Esophagus squamous epithelium (tissue), 5 donors: Measurements from ENCODE around the gene CECR2. TPM values are rescaled to one million over a fixed set of nuclear protein-coding genes. Genes with fewer than 3 reads are reported as not detected.
"Not testable (repeated sequence)": the region's sequence is repeated elsewhere in the genome, so short reads cannot be mapped to it uniquely, and the experiment has no call there.

ENCODE experiments used
- DNase-seq: peaks from one replicate; lab custom pipeline; 2025; lab: John Stamatoyannopoulos, UW
- H3K27ac ChIP-seq, 4 donors: fragments of 200-600 bp; sonication (generic); one replicate each; pipeline ENCODE4 v1.5.1; 2016 to 2019; ENCODE audit warnings: mild to moderate bottlenecking in 1 of 4
- H3K27me3 ChIP-seq, 4 donors: fragments of 200-600 bp; sonication (generic); 1 replicate in 3 of 4; 2 replicates in 1 of 4; pipeline versions ENCODE4 v1.5.1 to v1.6.0; 2017 to 2021; ENCODE audit warnings: antibody characterized with exemption in 1 of 4
- H3K36me3 ChIP-seq, 3 donors: fragments of 200-600 bp; sonication (generic); one replicate each; pipeline ENCODE4 v1.5.1; 2016 to 2019
- H3K4me1 ChIP-seq, 3 donors: fragments of 200-600 bp; sonication (generic); one replicate each; pipeline ENCODE4 v1.5.1; 2017 to 2019
- H3K4me3 ChIP-seq, 4 donors: fragments of 200-600 bp; sonication (generic); 1 replicate in 3 of 4; 2 replicates in 1 of 4; pipeline ENCODE4 v1.5.1; 2016 to 2019; ENCODE audit warnings: mild to moderate bottlenecking in 2 of 4, moderate library complexity in 1 of 4
- H3K9me3 ChIP-seq, 3 donors: fragments of 200-600 bp; sonication (generic); one replicate each; pipeline ENCODE4 v1.5.1; 2016 to 2019
- POLR2A ChIP-seq, 4 donors: fragments of 450-650 bp; IDR thresholded peaks; one replicate each; pipeline ENCODE4 v1.6.1; 2017; ENCODE audit warnings: antibody characterized with exemption in 4 of 4, mild to moderate bottlenecking in 4 of 4, moderate library complexity in 3 of 4
- WGBS, 2 donors: methylation state at CpG; one replicate each; pipeline ENCODE4 v1.1.5; 2018; 5-methylcytosine and 5-hydroxymethylcytosine counted together
- intact Hi-C: fragments of 100-400 bp; cut with DNase I; formaldehyde crosslinking; loops from one replicate; pipeline ENCODE4 v1.15.0; 2022
- total RNA-seq, 4 donors: library from RNA; depleted of rRNA; stranded (reverse); fragments of >200 nt; gene quantifications; one replicate each; pipeline ENCODE4 v1.1.0, GENCODE V29; 2016
- TF ChIP-seq, protein P1 (sequence below), 6 experiments: fragments of 450-650 bp in 4 of 6; fragments of 200-600 bp in 2 of 6; sonication (generic) in 2 of 6; IDR thresholded peaks; one replicate each; pipeline ENCODE4 v1.5.1; 2016 to 2019; ENCODE audit warnings: antibody characterized with exemption in 6 of 6, mild to moderate bottlenecking in 4 of 6, moderate library complexity in 4 of 6
- donor health status: DM: yes; HTN: yes; CAD: no.

Gene CECR2
- total RNA-seq, 4 donors from 2014 or later, result 0.13 to 0.57 (median 0.26) TPM

GRCh38 chr22:17518406-17518805, 149.1 kb downstream of the CECR2 start:
- no peaks in the 10 kb centered on the region for H3K27me3 ChIP-seq
- H3K27ac ChIP-seq, result no peak overlapping the region
- 44 to 55% methylated on average over 3 of the region's 3 CpGs for WGBS, 2 donors
- H3K9me3 ChIP-seq, result no peaks in the 10 kb centered on the region
- H3K4me1 ChIP-seq, result no peaks in the 10 kb centered on the region
- H3K36me3 ChIP-seq, result no peaks in the 10 kb centered on the region
- no peak overlapping the region for H3K4me3 ChIP-seq
- TF ChIP-seq, protein P1, sequence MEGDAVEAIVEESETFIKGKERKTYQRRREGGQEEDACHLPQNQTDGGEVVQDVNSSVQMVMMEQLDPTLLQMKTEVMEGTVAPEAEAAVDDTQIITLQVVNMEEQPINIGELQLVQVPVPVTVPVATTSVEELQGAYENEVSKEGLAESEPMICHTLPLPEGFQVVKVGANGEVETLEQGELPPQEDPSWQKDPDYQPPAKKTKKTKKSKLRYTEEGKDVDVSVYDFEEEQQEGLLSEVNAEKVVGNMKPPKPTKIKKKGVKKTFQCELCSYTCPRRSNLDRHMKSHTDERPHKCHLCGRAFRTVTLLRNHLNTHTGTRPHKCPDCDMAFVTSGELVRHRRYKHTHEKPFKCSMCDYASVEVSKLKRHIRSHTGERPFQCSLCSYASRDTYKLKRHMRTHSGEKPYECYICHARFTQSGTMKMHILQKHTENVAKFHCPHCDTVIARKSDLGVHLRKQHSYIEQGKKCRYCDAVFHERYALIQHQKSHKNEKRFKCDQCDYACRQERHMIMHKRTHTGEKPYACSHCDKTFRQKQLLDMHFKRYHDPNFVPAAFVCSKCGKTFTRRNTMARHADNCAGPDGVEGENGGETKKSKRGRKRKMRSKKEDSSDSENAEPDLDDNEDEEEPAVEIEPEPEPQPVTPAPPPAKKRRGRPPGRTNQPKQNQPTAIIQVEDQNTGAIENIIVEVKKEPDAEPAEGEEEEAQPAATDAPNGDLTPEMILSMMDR (IDR thresholded peaks at IDR 0.05), result no peak
- TF ChIP-seq POLR2A (IDR thresholded peaks at IDR 0.05), result no peak
- no peak for DNase-seq
- intact Hi-C loops, result no loop called here

DNA sequence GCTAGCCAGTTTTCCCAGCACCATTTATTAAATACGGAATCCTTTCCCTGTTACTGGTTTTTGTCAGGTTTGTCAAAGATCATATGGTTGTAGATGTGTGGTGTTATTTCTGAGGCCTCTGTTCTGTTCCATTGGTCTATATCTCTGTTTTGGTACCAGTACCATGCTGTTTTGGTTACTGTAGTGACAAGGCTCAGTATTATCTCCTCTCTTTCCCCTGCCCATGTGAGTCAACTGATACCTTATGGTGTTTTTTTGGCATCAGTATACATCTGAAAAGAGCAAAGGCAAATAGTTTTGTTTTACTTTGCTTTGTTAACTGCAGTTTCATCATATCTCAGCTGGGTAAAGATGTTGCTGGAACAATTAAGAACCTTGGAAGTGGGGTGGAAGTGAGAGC, 152.7 kb downstream of the CECR2 start:
- H3K9me3 ChIP-seq, DNase-seq, H3K27me3 ChIP-seq, H3K4me1 ChIP-seq, H3K36me3 ChIP-seq, H3K27ac ChIP-seq, intact Hi-C loops, H3K4me3 ChIP-seq: not testable (repeated sequence)
- WGBS, 2 donors, result 100% methylated on average over 1 of the region's 1 CpG

DNA sequence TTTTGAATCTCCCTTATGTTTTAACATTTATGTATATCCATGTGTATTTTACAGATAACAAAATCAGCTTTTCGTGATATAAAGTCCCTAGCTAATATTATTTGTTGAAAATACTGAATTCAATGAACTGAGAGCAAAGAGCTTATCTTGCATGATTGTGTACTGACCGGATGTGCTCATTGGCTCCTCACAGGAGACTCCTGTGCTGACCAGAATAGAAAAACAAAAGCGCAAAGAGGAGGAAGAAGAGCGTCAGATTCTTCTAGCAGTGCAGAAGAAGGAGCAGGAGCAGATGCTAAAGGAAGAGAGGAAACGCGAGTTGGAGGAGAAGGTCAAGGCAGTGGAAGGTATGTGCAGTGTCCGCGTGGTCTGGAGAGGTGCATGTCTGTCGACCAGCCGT, 154.7 kb downstream of the CECR2 start:
- Histone ChIP-seq H3K27me3 (peaks cover 0 to 3% (median 0%) of the 10 kb centered on the region in 4 donors), H3K9me3 (no peaks in the 10 kb centered on the region), H3K4me3 (no peak overlapping the region), H3K4me1 (no peaks in the 10 kb centered on the region), H3K27ac (no peak overlapping the region), H3K36me3 (no peaks in the 10 kb centered on the region)
- 84% methylated on average over 10 of the region's 10 CpGs for WGBS, 2 donors
- intact Hi-C loops, result no loop called here
- no peak for TF ChIP-seq POLR2A (IDR thresholded peaks at IDR 0.05)
- DNase-seq, result no peak

GRCh38 chr22:17536269-17536668, 167.0 kb downstream of the CECR2 start:
- TF ChIP-seq, protein P1 (IDR thresholded peaks at IDR 0.05), result no peak
- TF ChIP-seq POLR2A (IDR thresholded peaks at IDR 0.05), result no peak
- no peak for DNase-seq
- Histone ChIP-seq H3K36me3 (no peaks in the 10 kb centered on the region), H3K27me3 (no peaks in the 10 kb centered on the region), H3K9me3 (no peaks in the 10 kb centered on the region), H3K27ac (no peak overlapping the region), H3K4me3 (no peak overlapping the region), H3K4me1 (peaks cover 0 to 5% (median 0%) of the 10 kb centered on the region in 3 donors)
- WGBS, 2 donors, result 25 to 47% methylated on average over 5 of the region's 5 CpGs
- intact Hi-C loops, result no loop called here

- H3K27me3 ChIP-seq, result no peaks in the 10 kb centered on the region
- H3K27ac ChIP-seq, result no peak overlapping the region
- no peak overlapping the region for H3K4me3 ChIP-seq
- no peaks in the 10 kb centered on the region for H3K9me3 ChIP-seq
- TF ChIP-seq POLR2A (IDR thresholded peaks at IDR 0.05), result no peak
- TF ChIP-seq, protein P1 (IDR thresholded peaks at IDR 0.05), result no peak
- DNase-seq, result no peak
- intact Hi-C loops, result no loop called here
- 88 to 97% methylated on average over 2 of the region's 2 CpGs for WGBS, 2 donors
- H3K4me1 ChIP-seq, result peaks cover 0 to 5% (median 0%) of the 10 kb centered on the region in 3 donors
- H3K36me3 ChIP-seq, result no peaks in the 10 kb centered on the region
Observed at GRCh38 chr22:17537155-17537554, 167.9 kb downstream of the CECR2 start.

DNA sequence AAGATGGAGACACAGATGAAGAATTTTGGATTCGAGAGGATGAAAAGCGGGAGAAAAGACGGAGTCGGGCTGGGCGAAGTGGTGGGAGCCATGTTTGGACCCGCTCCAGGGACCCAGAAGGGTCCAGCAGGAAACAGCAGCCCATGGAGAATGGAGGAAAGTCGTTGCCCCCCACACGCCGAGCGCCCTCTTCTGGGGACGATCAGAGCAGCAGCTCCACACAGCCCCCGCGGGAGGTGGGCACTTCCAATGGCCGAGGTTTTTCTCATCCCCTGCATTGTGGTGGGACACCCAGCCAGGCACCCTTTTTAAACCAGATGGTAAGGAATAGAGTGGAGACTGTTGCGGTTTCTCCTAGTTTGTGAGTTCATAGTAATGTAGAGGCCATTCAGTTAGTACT, 171.2 kb downstream of the CECR2 start:
- Histone ChIP-seq H3K27ac (no peak overlapping the region), H3K27me3 (no peaks in the 10 kb centered on the region), H3K4me1 (peaks cover 0 to 5% (median 0%) of the 10 kb centered on the region in 3 donors), H3K4me3 (no peak overlapping the region), H3K36me3 (no peaks in the 10 kb centered on the region), H3K9me3 (no peaks in the 10 kb centered on the region)
- intact Hi-C loops, result no loop called here
- TF ChIP-seq POLR2A (IDR thresholded peaks at IDR 0.05), result no peak
- TF ChIP-seq, protein P1 (IDR thresholded peaks at IDR 0.05), result no peak
- DNase-seq, result no peak
- WGBS, 2 donors, result 82 to 85% methylated on average over 5 to 15 of the region's 15 CpGs
